K562 (cell line): Measurements from ENCODE around the gene NIPBL. TPM values are rescaled to one million over a fixed set of nuclear protein-coding genes. Genes with fewer than 3 reads are reported as not detected.

ENCODE experiments used
- ATAC-seq: fragments of 200-7000 bp; cut with Tn5 transposase; 3 replicates; pipeline ENCODE4 v1.9.1; 2020; ENCODE audit warnings: moderate library complexity
- BruUV-seq: library from RNA; stranded (reverse); fragments of 400-500 nt; replicated peaks from 2 replicates; lab custom pipeline; 2021; lab: Mats Ljungman, UMichigan
- CTCF ChIA-PET: fragments of 300-600 bp; formaldehyde crosslinking; extraction: SDS; loops from one replicate; lab custom pipeline; 2021; ENCODE audit warnings: low intra/inter-chr PET ratio; lab: Yijun Ruan, JAX
- POLR2A ChIA-PET: fragments of 300-600, 350-650 bp; sonication (Branson Sonifier 250); formaldehyde crosslinking; extraction: SDS; loops from one replicate; lab custom pipeline; 2021; ENCODE audit warnings: antibody characterized with exemption, inconsistent platforms; lab: Yijun Ruan, JAX
- DNase-seq, 4 experiments: peaks; one replicate each; pipeline versions ENCODE4 v3.0.0 to v3.0.0-alpha.2; 2011 to 2018; ENCODE audit warnings: low spot score in 3 of 4, mixed read lengths in 3 of 4; ENCODE audit errors: extremely low read depth in 1 of 4
- FAIRE-seq: peaks from 2 replicates; lab custom pipeline; 2011; peaks lifted over from hg19 to GRCh38; lab: Jason Lieb, UNC
- H2AFZ ChIP-seq: 2 replicates; pipeline ENCODE4 v1.6.0; 2011; ENCODE audit warnings: low read depth, low read length, control low read depth, inconsistent platforms
- H3K27ac ChIP-seq: fragments of 200-600 bp; 3 replicates; pipeline ENCODE4 v1.8.0; 2011; ENCODE audit warnings: low read depth, mild to moderate bottlenecking, control low read depth, inconsistent platforms, low read length, moderate library complexity, mixed read lengths; ENCODE audit errors: extremely low read depth
- H3K27me3 ChIP-seq, 2 experiments: fragments of 300-600 bp in 1 of 2; 2 replicates in 1 of 2; 3 replicates in 1 of 2; pipeline versions ENCODE4 v1.6.0 to v1.8.0; 2011; ENCODE audit warnings: inconsistent platforms in 2 of 2, low read length in 2 of 2, mild to moderate bottlenecking in 1 of 2, mixed read lengths in 1 of 2, moderate library complexity in 1 of 2; ENCODE audit not compliant: control insufficient read depth in 2 of 2, insufficient read depth in 2 of 2
- H3K36me3 ChIP-seq: fragments of 300-600 bp; 3 replicates; pipeline ENCODE4 v1.8.0; 2011; ENCODE audit warnings: mild to moderate bottlenecking, low read length, inconsistent platforms; ENCODE audit not compliant: control insufficient read depth, insufficient read depth
- H3K4me1 ChIP-seq, 2 experiments: fragments of 200-600 bp in 1 of 2; replicated peaks in 1 of 2; 2 replicates in 1 of 2; 3 replicates in 1 of 2; pipeline versions ENCODE4 v1.5.1 to v1.8.0; 2011; ENCODE audit warnings: inconsistent platforms in 2 of 2, low read length in 2 of 2, mild to moderate bottlenecking in 1 of 2, mixed read lengths in 1 of 2, moderate library complexity in 1 of 2; ENCODE audit not compliant: control insufficient read depth in 2 of 2, insufficient read depth in 2 of 2
- H3K4me2 ChIP-seq: 2 replicates; pipeline ENCODE4 v1.6.1; 2011; ENCODE audit warnings: low read length, control low read depth, inconsistent platforms, mixed read lengths; ENCODE audit not compliant: insufficient read depth
- H3K4me3 ChIP-seq: fragments of 200-600 bp; sonication (generic), shearing (Covaris generic); 2 replicates; pipeline ENCODE4 v1.5.1; 2016; ENCODE audit warnings: control low read depth, inconsistent platforms
- H3K79me2 ChIP-seq: fragments of 200-600 bp; 3 replicates; pipeline ENCODE4 v1.8.0; 2011; ENCODE audit warnings: low read length, inconsistent platforms; ENCODE audit not compliant: control insufficient read depth, insufficient read depth
- H3K9ac ChIP-seq, 2 experiments: 2 replicates each; pipeline versions ENCODE4 v1.6.0 to v1.6.1; 2011; ENCODE audit warnings: low read depth in 2 of 2, low read length in 2 of 2, control low read depth in 1 of 2, inconsistent platforms in 1 of 2, mild to moderate bottlenecking in 1 of 2, mixed read lengths in 1 of 2; ENCODE audit not compliant: insufficient read depth in 1 of 2
- H3K9me1 ChIP-seq: one replicate; pipeline ENCODE4 v1.6.0; 2011; ENCODE audit warnings: inconsistent platforms, mild to moderate bottlenecking, low read length, moderate library complexity; ENCODE audit not compliant: control insufficient read depth, insufficient read depth
- H3K9me3 ChIP-seq: replicated peaks from 2 replicates; pipeline ENCODE4 v1.5.1; 2011; ENCODE audit warnings: low read depth, low read length, inconsistent platforms; ENCODE audit not compliant: control insufficient read depth, insufficient read depth
- H4K20me1 ChIP-seq: replicated peaks from 2 replicates; pipeline ENCODE4 v1.6.1; 2011; ENCODE audit warnings: low read length, inconsistent platforms, mixed read lengths; ENCODE audit not compliant: control insufficient read depth, insufficient read depth
- ARHGAP35 ChIP-seq: fragments of 450-650 bp; IDR thresholded peaks from 2 replicates; pipeline ENCODE4 v1.6.1; 2018; ENCODE audit not compliant: partially characterized antibody
- FOXJ2 ChIP-seq: fragments of 200-800 bp; sonication (Bioruptor generic); IDR thresholded peaks from 2 replicates; pipeline ENCODE4 v1.6.1; 2016; ENCODE audit warnings: missing genetic modification characterization, missing compliant biosample characterization
- HNRNPK ChIP-seq: fragments of 200-400 bp; formaldehyde crosslinking; IDR thresholded peaks from one replicate; pipeline ENCODE4 v1.6.1; 2018; ENCODE audit warnings: mild to moderate bottlenecking, low read depth, low read length; ENCODE audit not compliant: poor library complexity, severe bottlenecking
- KLF1 ChIP-seq: fragments of 450-650 bp; IDR thresholded peaks from 2 replicates; pipeline ENCODE4 v1.6.1; 2016; ENCODE audit warnings: missing genetic modification characterization, missing compliant biosample characterization
- SIN3A ChIP-seq, 2 experiments: fragments of 150-350 bp in 1 of 2; IDR thresholded peaks; 2 replicates each; pipeline ENCODE4 v1.6.1; 2011 to 2016; ENCODE audit warnings: borderline replicate concordance in 2 of 2, low read depth in 2 of 2, low read length in 2 of 2, mild to moderate bottlenecking in 2 of 2, moderate library complexity in 2 of 2; ENCODE audit not compliant: control insufficient read depth in 1 of 2
- TAF15 ChIP-seq: fragments of 200-400 bp; formaldehyde crosslinking; IDR thresholded peaks from 2 replicates; pipeline ENCODE4 v1.6.1; 2017; ENCODE audit warnings: mild to moderate bottlenecking, low read depth, low read length, moderate library complexity
- ZC3H4 ChIP-seq: sonication (generic); formaldehyde crosslinking; IDR thresholded peaks from 2 replicates; pipeline ENCODE4 v1.9.0; 2021; ENCODE audit warnings: missing genetic modification reagents, borderline replicate concordance
- ZNF224 ChIP-seq: sonication (generic); formaldehyde crosslinking; IDR thresholded peaks from 2 replicates; pipeline ENCODE4 v1.8.0; 2022; ENCODE audit warnings: mild to moderate bottlenecking, missing genetic modification reagents
- WGBS: fragments of 100-300 bp; shearing (Covaris generic); methylation state at CpG from one replicate; pipeline ENCODE4 v1.1.6; 2016; ENCODE audit warnings: low coverage, mixed read lengths; ENCODE audit not compliant: insufficient coverage; ENCODE audit errors: missing lambda C conversion rate; 5-methylcytosine and 5-hydroxymethylcytosine counted together
- in situ Hi-C: fragments of 300-500 bp; cut with MboI; formaldehyde crosslinking; loops from 4 replicates; pipeline ENCODE4 v1.15.0; 2018; ENCODE audit warnings: inconsistent platforms, mixed read lengths
- intact Hi-C: fragments of 100-400 bp; cut with micrococcal nuclease; formaldehyde crosslinking; loops from 2 replicates; pipeline ENCODE4 v1.14.2; 2022
- polyA plus RNA-seq, 8 experiments: library from polyadenylated mRNA; depleted of rRNA in 4 of 8; stranded (reverse) in 5 of 8; unstranded in 3 of 8; fragments of >200 nt; fragmentation: Nextera tagmentation in 2 of 8; fragmentation: Illumina TruSeq in 1 of 8; extraction: Ambion mirVana in 2 of 8; extraction: Trizol in 1 of 8; gene quantifications; 2 replicates each; pipeline versions ENCODE4 v1.2.1 to v1.2.3, GENCODE V29; 2011 to 2014; ENCODE audit warnings: inconsistent platforms in 1 of 8, missing spikeins in 1 of 8
- total RNA-seq, 7 experiments: library from RNA; depleted of rRNA in 6 of 7; stranded (reverse); fragments of >200 nt in 6 of 7; fragmentation: Illumina TruSeq in 2 of 7; extraction: Trizol in 2 of 7; gene quantifications; 2 replicates each; pipeline versions ENCODE4 v1.2.1 to v1.2.3, GENCODE V29; 2011 to 2021; ENCODE audit warnings: low replicate concordance in 1 of 7
- TF ChIP-seq, protein P1 (sequence below): fragments of 450-650 bp; formaldehyde crosslinking; IDR thresholded peaks from 2 replicates; pipeline ENCODE4 v1.4.0; 2022; ENCODE audit warnings: missing genetic modification characterization
- TF ChIP-seq, protein P2 (sequence below): fragments of 250-450 bp; sonication (Bioruptor Pico); IDR thresholded peaks from 2 replicates; pipeline ENCODE4 v1.8.0; 2022; ENCODE audit warnings: inconsistent platforms
- TF ChIP-seq, protein P3 (sequence below): sonication (generic); formaldehyde crosslinking; IDR thresholded peaks from 2 replicates; pipeline ENCODE4 v1.8.0; 2022; ENCODE audit warnings: mild to moderate bottlenecking, missing genetic modification reagents

NIPBL gene
- total and polyA plus RNA-seq, 9 of the 15 experiments (the other 6 are each of a cell fraction or from before 2014, with no cell fraction given) = 12.9 to 56.7 (median 38.9) TPM

DNA sequence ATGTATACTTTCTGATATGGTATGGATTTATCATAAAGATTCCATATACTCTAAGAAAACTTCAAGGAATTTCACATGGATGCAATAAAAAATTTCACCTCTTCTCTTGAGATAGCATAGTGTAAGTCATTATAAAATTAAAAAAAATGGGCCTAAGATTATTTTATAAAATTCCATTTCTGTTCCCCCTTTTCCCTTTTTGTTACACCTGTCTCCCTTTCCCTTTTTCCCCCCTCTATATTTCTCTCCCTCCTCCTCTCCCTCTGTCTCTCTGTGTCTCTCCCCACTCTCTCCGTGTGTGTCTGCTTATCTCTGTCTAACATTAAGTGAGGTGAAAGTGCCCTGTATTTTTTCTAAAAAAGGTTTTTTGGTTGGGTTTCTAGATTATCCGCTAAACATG, 180.2 kb downstream of the NIPBL start:
- ChIA-PET CTCF (no interaction called here), POLR2A (no interaction called here)
- H3K36me3 ChIP-seq = peaks cover 71% of the 10 kb centered on the region
- H2AFZ ChIP-seq = no peak overlapping the region
- H3K27ac ChIP-seq = no peak overlapping the region
- ATAC-seq (no peak), FAIRE-seq (no peak), DNase-seq (no peak)
- H3K27me3 ChIP-seq = no peaks in the 10 kb centered on the region
- intact Hi-C loops (no loop called here), in situ Hi-C loops (no loop called here)
- no peaks in the 10 kb centered on the region for H3K79me2 ChIP-seq
- no peaks in the 10 kb centered on the region for H3K9me3 ChIP-seq
- no peak overlapping the region for H3K9ac ChIP-seq
- no TSS peak for BruUV-seq
- H4K20me1 ChIP-seq = no peaks in the 10 kb centered on the region
- no peaks in the 10 kb centered on the region for H3K9me1 ChIP-seq
- H3K4me1 ChIP-seq = no peaks in the 10 kb centered on the region
- no peak overlapping the region for H3K4me2 ChIP-seq
- peak; percentile 81 for TF ChIP-seq HNRNPK
- TF ChIP-seq TAF15 = no peak
- 38% methylated on average over 2 of the region's 2 CpGs for WGBS
- no peak overlapping the region for H3K4me3 ChIP-seq

DNA sequence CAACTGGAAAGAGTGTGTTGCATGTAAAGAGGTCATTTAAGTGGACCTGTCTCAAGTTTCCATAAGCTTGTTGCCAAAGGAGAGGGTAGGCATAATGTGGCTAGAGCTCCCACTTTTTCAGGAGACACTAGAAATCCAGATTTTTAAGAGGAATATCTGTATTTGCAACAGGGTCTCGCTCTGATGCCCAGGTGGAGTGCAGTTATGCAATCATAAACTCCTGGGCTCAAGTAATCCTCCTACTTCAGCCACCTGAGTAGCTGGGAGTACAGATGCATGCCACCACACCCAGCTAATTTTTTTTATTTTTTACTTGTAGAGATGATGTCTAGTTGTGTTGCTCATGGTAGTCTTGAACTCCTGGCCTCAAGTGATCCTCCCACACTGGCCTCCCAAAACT, 183.5 kb downstream of the NIPBL start:
- FAIRE-seq (no peak), DNase-seq (no peak), ATAC-seq (no peak)
- H4K20me1 ChIP-seq = no peaks in the 10 kb centered on the region
- no peaks in the 10 kb centered on the region for H3K4me1 ChIP-seq
- H3K9me1 ChIP-seq = no peaks in the 10 kb centered on the region
- H3K9ac ChIP-seq = no peak overlapping the region
- no peak overlapping the region for H2AFZ ChIP-seq
- intact Hi-C loops (no loop called here), in situ Hi-C loops (no loop called here)
- WGBS = 93% methylated on average over 1 of the region's 1 CpG
- H3K4me2 ChIP-seq = no peak overlapping the region
- H3K9me3 ChIP-seq = no peaks in the 10 kb centered on the region
- H3K36me3 ChIP-seq = peaks cover 71% of the 10 kb centered on the region
- H3K79me2 ChIP-seq = no peaks in the 10 kb centered on the region
- no peaks in the 10 kb centered on the region for H3K27me3 ChIP-seq
- CTCF ChIA-PET = no interaction called here
- POLR2A ChIA-PET = interaction anchor here (0.8 to 2.0 kb wide), 2 partner anchors 8 to 365 kb away, joined by 3 to 5 read pairs; no protein-coding TSS in a partner anchor
- TF ChIP-seq KLF1 (tag) (no peak), ZC3H4 (CRISPR knock-in tag) (no peak), ZNF224 (CRISPR knock-in tag) (no peak), SIN3A (IDR thresholded peaks at IDR 0.05; ENCODE audit: borderline replicate concordance in 2 of 2, control insufficient read depth in 1 of 2, low read depth in 2 of 2, low read length in 2 of 2) (no peak), ARHGAP35 (no peak), FOXJ2 (tag) (no peak)
- TF ChIP-seq, protein P1, sequence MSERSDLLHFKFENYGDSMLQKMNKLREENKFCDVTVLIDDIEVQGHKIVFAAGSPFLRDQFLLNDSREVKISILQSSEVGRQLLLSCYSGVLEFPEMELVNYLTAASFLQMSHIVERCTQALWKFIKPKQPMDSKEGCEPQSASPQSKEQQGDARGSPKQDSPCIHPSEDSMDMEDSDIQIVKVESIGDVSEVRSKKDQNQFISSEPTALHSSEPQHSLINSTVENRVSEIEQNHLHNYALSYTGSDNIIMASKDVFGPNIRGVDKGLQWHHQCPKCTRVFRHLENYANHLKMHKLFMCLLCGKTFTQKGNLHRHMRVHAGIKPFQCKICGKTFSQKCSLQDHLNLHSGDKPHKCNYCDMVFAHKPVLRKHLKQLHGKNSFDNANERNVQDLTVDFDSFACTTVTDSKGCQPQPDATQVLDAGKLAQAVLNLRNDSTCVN = no peak
- TF ChIP-seq, protein P2, sequence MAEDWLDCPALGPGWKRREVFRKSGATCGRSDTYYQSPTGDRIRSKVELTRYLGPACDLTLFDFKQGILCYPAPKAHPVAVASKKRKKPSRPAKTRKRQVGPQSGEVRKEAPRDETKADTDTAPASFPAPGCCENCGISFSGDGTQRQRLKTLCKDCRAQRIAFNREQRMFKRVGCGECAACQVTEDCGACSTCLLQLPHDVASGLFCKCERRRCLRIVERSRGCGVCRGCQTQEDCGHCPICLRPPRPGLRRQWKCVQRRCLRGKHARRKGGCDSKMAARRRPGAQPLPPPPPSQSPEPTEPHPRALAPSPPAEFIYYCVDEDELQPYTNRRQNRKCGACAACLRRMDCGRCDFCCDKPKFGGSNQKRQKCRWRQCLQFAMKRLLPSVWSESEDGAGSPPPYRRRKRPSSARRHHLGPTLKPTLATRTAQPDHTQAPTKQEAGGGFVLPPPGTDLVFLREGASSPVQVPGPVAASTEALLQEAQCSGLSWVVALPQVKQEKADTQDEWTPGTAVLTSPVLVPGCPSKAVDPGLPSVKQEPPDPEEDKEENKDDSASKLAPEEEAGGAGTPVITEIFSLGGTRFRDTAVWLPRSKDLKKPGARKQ (CRISPR knock-in tag) = no peak
- TF ChIP-seq, protein P3, sequence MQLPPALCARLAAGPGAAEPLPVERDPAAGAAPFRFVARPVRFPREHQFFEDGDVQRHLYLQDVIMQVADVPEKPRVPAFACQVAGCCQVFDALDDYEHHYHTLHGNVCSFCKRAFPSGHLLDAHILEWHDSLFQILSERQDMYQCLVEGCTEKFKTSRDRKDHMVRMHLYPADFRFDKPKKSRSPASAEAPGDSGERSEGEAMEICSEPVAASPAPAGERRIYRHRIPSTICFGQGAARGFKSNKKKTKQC (CRISPR knock-in tag) = no peak
- H3K4me3 ChIP-seq = no peak overlapping the region
- H3K27ac ChIP-seq = no peak overlapping the region
- BruUV-seq = no TSS peak
